HG02938 (cell line): ENCODE results near the gene RAD18.

ENCODE experiments used
- ATAC-seq: cut with Tn5 transposase; IDR thresholded peaks from one replicate; pipeline ENCODE4 v1.9.1; 2021; ENCODE audit warnings: mild to moderate bottlenecking, moderate library complexity; ENCODE audit not compliant: unreplicated experiment

The RAD18 gene

GRCh38 chr3:8838234-8838633 is 125.0 kb downstream of the RAD18 start:
- ATAC-seq, result no peak

DNA sequence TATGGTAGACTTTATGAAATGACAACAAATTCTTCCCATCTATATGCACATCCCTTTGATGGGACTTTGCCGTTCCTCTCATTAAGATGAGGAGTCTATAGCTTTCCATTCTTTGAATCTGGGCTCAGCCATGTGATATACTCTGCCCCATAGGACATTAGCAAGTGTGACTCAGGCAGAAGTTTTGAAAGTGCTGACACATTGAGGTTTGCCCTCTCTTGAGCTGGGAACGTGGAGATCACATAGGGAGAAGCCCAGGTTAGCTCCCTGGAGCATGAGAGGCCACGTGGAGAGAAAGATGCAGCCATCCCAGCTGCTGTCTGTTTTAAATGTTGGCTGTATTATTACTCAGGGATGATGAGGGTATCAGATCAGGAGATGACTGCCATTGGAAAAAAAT is 126.1 kb downstream of the RAD18 start:
- no peak for ATAC-seq

GRCh38 chr3:8836096-8836495 is 127.2 kb downstream of the RAD18 start:
- ATAC-seq, result no peak

- ATAC-seq, result no peak
These were observed 127.9 kb downstream of the RAD18 start for GRCh38 chr3:8835385-8835784.

GRCh38 chr3:8834974-8835373 is 128.3 kb downstream of the RAD18 start:
- no peak for ATAC-seq

- no peak for ATAC-seq
These were observed 135.6 kb downstream of the RAD18 start for GRCh38 chr3:8827641-8828040.
